ENCODE measurements around the gene KLHDC8A.

Gene KLHDC8A

DNA sequence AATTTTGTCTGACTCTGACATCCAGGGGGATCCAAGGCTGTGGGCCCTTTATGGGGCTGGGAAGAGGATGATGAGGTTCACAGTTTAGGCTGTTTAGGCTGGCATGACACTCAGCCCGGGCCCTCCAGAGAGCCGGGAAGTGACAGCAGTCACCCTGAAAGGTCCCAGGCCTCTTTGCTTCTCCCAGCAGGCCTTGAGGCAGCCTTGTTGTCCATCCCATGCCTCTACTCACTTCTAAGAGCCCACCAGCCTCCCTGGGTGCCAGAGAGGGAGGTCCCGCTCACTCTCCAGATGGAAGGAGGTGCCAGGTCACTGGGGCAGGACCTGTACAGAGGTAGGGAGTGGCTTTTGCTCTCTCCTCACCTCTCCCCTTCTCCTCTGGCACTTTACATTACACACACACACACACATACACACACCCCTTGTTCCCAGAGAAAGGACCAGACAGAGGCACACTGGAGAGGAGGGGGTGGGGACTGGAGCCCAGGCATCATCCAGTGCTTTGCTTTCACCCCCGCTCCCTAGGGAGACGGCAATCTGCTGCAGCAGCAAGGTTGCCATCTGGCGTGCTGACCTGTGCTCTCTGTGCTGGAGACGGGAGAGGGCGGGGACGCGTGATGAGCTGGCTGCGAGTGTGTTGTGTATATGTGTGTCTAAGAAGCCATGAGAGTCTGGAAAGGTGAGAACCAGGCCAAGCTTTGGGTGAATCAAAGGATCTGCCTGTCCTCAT lies 4.6 kb downstream of the KLHDC8A start (continued):
- TF ChIP-seq, protein P1, sequence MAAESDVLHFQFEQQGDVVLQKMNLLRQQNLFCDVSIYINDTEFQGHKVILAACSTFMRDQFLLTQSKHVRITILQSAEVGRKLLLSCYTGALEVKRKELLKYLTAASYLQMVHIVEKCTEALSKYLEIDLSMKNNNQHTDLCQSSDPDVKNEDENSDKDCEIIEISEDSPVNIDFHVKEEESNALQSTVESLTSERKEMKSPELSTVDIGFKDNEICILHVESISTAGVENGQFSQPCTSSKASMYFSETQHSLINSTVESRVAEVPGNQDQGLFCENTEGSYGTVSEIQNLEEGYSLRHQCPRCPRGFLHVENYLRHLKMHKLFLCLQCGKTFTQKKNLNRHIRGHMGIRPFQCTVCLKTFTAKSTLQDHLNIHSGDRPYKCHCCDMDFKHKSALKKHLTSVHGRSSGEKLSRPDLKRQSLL (tag by site-specific recombination; IDR thresholded peaks at IDR 0.05): no peak
- TF ChIP-seq ZFP69B (tag by site-specific recombination; IDR thresholded peaks at IDR 0.05): 0 out of 2 replicates have a peak, but pooled peaks have one; percentile 20
- TF ChIP-seq, protein P2, sequence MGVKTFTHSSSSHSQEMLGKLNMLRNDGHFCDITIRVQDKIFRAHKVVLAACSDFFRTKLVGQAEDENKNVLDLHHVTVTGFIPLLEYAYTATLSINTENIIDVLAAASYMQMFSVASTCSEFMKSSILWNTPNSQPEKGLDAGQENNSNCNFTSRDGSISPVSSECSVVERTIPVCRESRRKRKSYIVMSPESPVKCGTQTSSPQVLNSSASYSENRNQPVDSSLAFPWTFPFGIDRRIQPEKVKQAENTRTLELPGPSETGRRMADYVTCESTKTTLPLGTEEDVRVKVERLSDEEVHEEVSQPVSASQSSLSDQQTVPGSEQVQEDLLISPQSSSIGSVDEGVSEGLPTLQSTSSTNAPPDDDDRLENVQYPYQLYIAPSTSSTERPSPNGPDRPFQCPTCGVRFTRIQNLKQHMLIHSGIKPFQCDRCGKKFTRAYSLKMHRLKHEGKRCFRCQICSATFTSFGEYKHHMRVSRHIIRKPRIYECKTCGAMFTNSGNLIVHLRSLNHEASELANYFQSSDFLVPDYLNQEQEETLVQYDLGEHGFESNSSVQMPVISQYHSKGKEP (tag by site-specific recombination; IDR thresholded peaks at IDR 0.05): peak; percentile 95
- no peak for TF ChIP-seq GLIS2 (tag by site-specific recombination; IDR thresholded peaks at IDR 0.05)
- TF ChIP-seq, protein P3, sequence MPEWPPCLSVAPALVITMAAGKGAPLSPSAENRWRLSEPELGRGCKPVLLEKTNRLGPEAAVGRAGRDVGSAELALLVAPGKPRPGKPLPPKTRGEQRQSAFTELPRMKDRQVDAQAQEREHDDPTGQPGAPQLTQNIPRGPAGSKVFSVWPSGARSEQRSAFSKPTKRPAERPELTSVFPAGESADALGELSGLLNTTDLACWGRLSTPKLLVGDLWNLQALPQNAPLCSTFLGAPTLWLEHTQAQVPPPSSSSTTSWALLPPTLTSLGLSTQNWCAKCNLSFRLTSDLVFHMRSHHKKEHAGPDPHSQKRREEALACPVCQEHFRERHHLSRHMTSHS (tag by site-specific recombination; IDR thresholded peaks at IDR 0.05): no peak
- TF ChIP-seq ZNF571 (tag by site-specific recombination; IDR thresholded peaks at IDR 0.05): no peak
- TF ChIP-seq GLIS1 (tag by site-specific recombination; IDR thresholded peaks at IDR 0.05): peak; percentile 18; the same call in 1 of the 2 replicates
- TF ChIP-seq ZNF391 (tag by site-specific recombination; IDR thresholded peaks at IDR 0.05; ENCODE audit: borderline replicate concordance, low read depth): no peak
- no peak for TF ChIP-seq ZNF221 (tag by site-specific recombination; IDR thresholded peaks at IDR 0.05; ENCODE audit: borderline replicate concordance)
- TF ChIP-seq ZFHX2 (tag by site-specific recombination; conservative IDR thresholded peaks at IDR 0.05): peak; percentile 53; the same call in 1 of the 2 replicates
- TF ChIP-seq ZBTB48 (tag by site-specific recombination; IDR thresholded peaks at IDR 0.05): peak; percentile 94
- peak; percentile 54 for TF ChIP-seq WT1 (tag by site-specific recombination; IDR thresholded peaks at IDR 0.05)
- no peak for TF ChIP-seq ZNF23 (tag by site-specific recombination; IDR thresholded peaks at IDR 0.05; ENCODE audit: borderline replicate concordance)
- no peak for TF ChIP-seq ZNF311 (tag by site-specific recombination; IDR thresholded peaks at IDR 0.05; ENCODE audit: borderline replicate concordance)
- peak; percentile 38; the same call in 1 of the 2 replicates for TF ChIP-seq TRIM28 (IDR thresholded peaks at IDR 0.05; ENCODE audit: borderline replicate concordance, low read length)
- TF ChIP-seq ZNF544 (tag by site-specific recombination; IDR thresholded peaks at IDR 0.05): no peak
- peak; percentile 55; the same call in 1 of the 2 replicates for TF ChIP-seq ZNF366 (tag by site-specific recombination; conservative IDR thresholded peaks at IDR 0.05)
- TF ChIP-seq, protein P4, sequence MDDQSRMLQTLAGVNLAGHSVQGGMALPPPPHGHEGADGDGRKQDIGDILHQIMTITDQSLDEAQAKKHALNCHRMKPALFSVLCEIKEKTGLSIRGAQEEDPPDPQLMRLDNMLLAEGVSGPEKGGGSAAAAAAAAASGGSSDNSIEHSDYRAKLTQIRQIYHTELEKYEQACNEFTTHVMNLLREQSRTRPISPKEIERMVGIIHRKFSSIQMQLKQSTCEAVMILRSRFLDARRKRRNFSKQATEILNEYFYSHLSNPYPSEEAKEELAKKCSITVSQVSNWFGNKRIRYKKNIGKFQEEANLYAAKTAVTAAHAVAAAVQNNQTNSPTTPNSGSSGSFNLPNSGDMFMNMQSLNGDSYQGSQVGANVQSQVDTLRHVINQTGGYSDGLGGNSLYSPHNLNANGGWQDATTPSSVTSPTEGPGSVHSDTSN (CRISPR knock-in tag; IDR thresholded peaks at IDR 0.05): no peak
- TF ChIP-seq, protein P5, sequence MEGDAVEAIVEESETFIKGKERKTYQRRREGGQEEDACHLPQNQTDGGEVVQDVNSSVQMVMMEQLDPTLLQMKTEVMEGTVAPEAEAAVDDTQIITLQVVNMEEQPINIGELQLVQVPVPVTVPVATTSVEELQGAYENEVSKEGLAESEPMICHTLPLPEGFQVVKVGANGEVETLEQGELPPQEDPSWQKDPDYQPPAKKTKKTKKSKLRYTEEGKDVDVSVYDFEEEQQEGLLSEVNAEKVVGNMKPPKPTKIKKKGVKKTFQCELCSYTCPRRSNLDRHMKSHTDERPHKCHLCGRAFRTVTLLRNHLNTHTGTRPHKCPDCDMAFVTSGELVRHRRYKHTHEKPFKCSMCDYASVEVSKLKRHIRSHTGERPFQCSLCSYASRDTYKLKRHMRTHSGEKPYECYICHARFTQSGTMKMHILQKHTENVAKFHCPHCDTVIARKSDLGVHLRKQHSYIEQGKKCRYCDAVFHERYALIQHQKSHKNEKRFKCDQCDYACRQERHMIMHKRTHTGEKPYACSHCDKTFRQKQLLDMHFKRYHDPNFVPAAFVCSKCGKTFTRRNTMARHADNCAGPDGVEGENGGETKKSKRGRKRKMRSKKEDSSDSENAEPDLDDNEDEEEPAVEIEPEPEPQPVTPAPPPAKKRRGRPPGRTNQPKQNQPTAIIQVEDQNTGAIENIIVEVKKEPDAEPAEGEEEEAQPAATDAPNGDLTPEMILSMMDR (tag by site-specific recombination; IDR thresholded peaks at IDR 0.05): peak; percentile 74
- TF ChIP-seq ZNF24 (tag by site-specific recombination; IDR thresholded peaks at IDR 0.05): 0 out of 2 replicates have a peak, but pooled peaks have one; percentile 23
- no peak for TF ChIP-seq ZNF302 (tag by site-specific recombination; IDR thresholded peaks at IDR 0.05; ENCODE audit: low read depth)
- TF ChIP-seq TCF7L2 (IDR thresholded peaks at IDR 0.05; ENCODE audit: borderline replicate concordance, low read depth, low read length): no peak
- TF ChIP-seq, protein P6, sequence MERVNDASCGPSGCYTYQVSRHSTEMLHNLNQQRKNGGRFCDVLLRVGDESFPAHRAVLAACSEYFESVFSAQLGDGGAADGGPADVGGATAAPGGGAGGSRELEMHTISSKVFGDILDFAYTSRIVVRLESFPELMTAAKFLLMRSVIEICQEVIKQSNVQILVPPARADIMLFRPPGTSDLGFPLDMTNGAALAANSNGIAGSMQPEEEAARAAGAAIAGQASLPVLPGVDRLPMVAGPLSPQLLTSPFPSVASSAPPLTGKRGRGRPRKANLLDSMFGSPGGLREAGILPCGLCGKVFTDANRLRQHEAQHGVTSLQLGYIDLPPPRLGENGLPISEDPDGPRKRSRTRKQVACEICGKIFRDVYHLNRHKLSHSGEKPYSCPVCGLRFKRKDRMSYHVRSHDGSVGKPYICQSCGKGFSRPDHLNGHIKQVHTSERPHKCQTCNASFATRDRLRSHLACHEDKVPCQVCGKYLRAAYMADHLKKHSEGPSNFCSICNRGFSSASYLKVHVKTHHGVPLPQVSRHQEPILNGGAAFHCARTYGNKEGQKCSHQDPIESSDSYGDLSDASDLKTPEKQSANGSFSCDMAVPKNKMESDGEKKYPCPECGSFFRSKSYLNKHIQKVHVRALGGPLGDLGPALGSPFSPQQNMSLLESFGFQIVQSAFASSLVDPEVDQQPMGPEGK (tag by site-specific recombination; IDR thresholded peaks at IDR 0.05): peak; percentile 81
- TF ChIP-seq, protein P7, sequence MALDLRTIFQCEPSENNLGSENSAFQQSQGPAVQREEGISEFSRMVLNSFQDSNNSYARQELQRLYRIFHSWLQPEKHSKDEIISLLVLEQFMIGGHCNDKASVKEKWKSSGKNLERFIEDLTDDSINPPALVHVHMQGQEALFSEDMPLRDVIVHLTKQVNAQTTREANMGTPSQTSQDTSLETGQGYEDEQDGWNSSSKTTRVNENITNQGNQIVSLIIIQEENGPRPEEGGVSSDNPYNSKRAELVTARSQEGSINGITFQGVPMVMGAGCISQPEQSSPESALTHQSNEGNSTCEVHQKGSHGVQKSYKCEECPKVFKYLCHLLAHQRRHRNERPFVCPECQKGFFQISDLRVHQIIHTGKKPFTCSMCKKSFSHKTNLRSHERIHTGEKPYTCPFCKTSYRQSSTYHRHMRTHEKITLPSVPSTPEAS (tag by site-specific recombination; IDR thresholded peaks at IDR 0.05): peak; percentile 58
- no peak for TF ChIP-seq ZNF10 (tag by site-specific recombination; IDR thresholded peaks at IDR 0.05)
- TF ChIP-seq, protein P8, sequence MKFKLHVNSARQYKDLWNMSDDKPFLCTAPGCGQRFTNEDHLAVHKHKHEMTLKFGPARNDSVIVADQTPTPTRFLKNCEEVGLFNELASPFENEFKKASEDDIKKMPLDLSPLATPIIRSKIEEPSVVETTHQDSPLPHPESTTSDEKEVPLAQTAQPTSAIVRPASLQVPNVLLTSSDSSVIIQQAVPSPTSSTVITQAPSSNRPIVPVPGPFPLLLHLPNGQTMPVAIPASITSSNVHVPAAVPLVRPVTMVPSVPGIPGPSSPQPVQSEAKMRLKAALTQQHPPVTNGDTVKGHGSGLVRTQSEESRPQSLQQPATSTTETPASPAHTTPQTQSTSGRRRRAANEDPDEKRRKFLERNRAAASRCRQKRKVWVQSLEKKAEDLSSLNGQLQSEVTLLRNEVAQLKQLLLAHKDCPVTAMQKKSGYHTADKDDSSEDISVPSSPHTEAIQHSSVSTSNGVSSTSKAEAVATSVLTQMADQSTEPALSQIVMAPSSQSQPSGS (tag by site-specific recombination; IDR thresholded peaks at IDR 0.05; ENCODE audit: low read depth): no peak
- TF ChIP-seq ZNF394 (tag by site-specific recombination; IDR thresholded peaks at IDR 0.05; ENCODE audit: borderline replicate concordance): no peak
- no peak for TF ChIP-seq OVOL3 (tag by site-specific recombination; IDR thresholded peaks at IDR 0.05)

All from HEK293 (cell line).